Stimulated activated naive B cell treated with anti-CD40 and anti-IgM and Interleukin-4, amounts not matched to agents 10 μg/mL and 1 μg/mL and 100 μg/mL, for 72 hours (primary cell): ENCODE measurements around the gene WSB2.

Source experiments
- ATAC-seq, 2 donors: fragments of 150-1000 bp; cut with Tn5 transposase; replicated peaks; 2 replicates each; pipeline ENCODE4 v1.10.0; 2021; ENCODE audit warnings: moderate library complexity in 1 of 2
- DNase-seq: peaks from one replicate; pipeline ENCODE4 v3.0.0; 2021
- H3K27ac Mint-ChIP-seq: one replicate; pipeline ENCODE4 v1.8.0; 2022; ENCODE audit warnings: mild to moderate bottlenecking, mixed read lengths
- H3K27me3 Mint-ChIP-seq, 2 donors: one replicate each; pipeline ENCODE4 v1.8.0; 2022; ENCODE audit warnings: mixed read lengths in 2 of 2
- H3K36me3 Mint-ChIP-seq, 2 donors: one replicate each; pipeline ENCODE4 v1.8.0; 2022; ENCODE audit warnings: mixed read lengths in 2 of 2, mild to moderate bottlenecking in 1 of 2
- H3K4me1 Mint-ChIP-seq, 2 donors: one replicate each; pipeline ENCODE4 v1.8.0; 2022; ENCODE audit warnings: mixed read lengths in 2 of 2, mild to moderate bottlenecking in 1 of 2
- H3K4me3 Mint-ChIP-seq, 2 donors: one replicate each; pipeline ENCODE4 v1.8.0; 2022; ENCODE audit warnings: mild to moderate bottlenecking in 2 of 2, mixed read lengths in 2 of 2, moderate library complexity in 1 of 2
- H3K9me3 Mint-ChIP-seq, 2 donors: one replicate each; pipeline ENCODE4 v1.8.0; 2022; ENCODE audit warnings: mixed read lengths in 2 of 2, mild to moderate bottlenecking in 1 of 2

Gene WSB2

GRCh38 chr12:118061011-118061872 is at the start of gene WSB2:
WSB2 (minus strand) TSS chr12:118061179; CDS start chr12:118061048, 131 bp downstream.
- peak; percentile 32 to 44 for ATAC-seq
- Mint-ChIP-seq H3K27me3 (no peaks in the 10 kb centered on the region), H3K27ac (peak within 1 kb of the TSS; percentile 93), H3K4me3 (peak within 1 kb of the TSS; percentile 91 to 92), H3K9me3 (no peaks in the 10 kb centered on the region), H3K4me1 (peaks cover 30 to 65% of the 10 kb centered on the region in 2 donors), H3K36me3 (peaks cover 18 to 23% of the 10 kb centered on the region in 2 donors)
- DNase-seq: peak; percentile 35

GRCh38 chr12:118109088-118109487 is 48.1 kb upstream of the WSB2 start:
- Mint-ChIP-seq H3K9me3 (no peaks in the 10 kb centered on the region), H3K27ac (no peak overlapping the region), H3K4me3 (no peak overlapping the region), H3K27me3 (peaks cover 5 to 6% of the 10 kb centered on the region in 2 donors), H3K4me1 (peaks cover 3 to 6% of the 10 kb centered on the region in 2 donors), H3K36me3 (no peaks in the 10 kb centered on the region)
- ATAC-seq (no peak), DNase-seq (no peak)

- DNase-seq: no peak
- Mint-ChIP-seq H3K27ac (no peak overlapping the region), H3K9me3 (no peaks in the 10 kb centered on the region), H3K36me3 (no peaks in the 10 kb centered on the region), H3K4me1 (peaks cover 5 to 14% of the 10 kb centered on the region in 2 donors), H3K27me3 (peaks cover 5 to 13% of the 10 kb centered on the region in 2 donors), H3K4me3 (no peak overlapping the region)
- no peak for ATAC-seq
Measured at GRCh38 chr12:118107694-118108093, 46.7 kb upstream of the WSB2 start.

- peaks cover 5 to 14% of the 10 kb centered on the region in 2 donors for H3K4me1 Mint-ChIP-seq
- no peaks in the 10 kb centered on the region for H3K9me3 Mint-ChIP-seq
Measured at GRCh38 chr12:118107011-118107410, 46.0 kb upstream of the WSB2 start.

GRCh38 chr12:118103601-118104382 is 42.8 kb upstream of the WSB2 start, which contains the start of gene VSIG10:
VSIG10 (minus strand) TSS chr12:118104011; CDS start chr12:118103671, 340 bp downstream.
- H3K4me3 Mint-ChIP-seq: peak within 1 kb of the TSS; percentile 84 to 89
- H3K27ac Mint-ChIP-seq: peak within 1 kb of the TSS; percentile 77
- H3K4me1 Mint-ChIP-seq: peaks cover 5 to 14% of the 10 kb centered on the region in 2 donors
- peaks cover 5 to 14% of the 10 kb centered on the region in 2 donors for H3K27me3 Mint-ChIP-seq
- no peaks in the 10 kb centered on the region for H3K36me3 Mint-ChIP-seq
- DNase-seq (peak; percentile 17), ATAC-seq (peak; percentile 64 to 68)
- H3K9me3 Mint-ChIP-seq: no peaks in the 10 kb centered on the region

More at GRCh38 chr12:118107011-118107410, 46.0 kb upstream of the WSB2 start:
- Mint-ChIP-seq H3K36me3 (no peaks in the 10 kb centered on the region), H3K27ac (no peak overlapping the region), H3K27me3 (peaks cover 5 to 14% of the 10 kb centered on the region in 2 donors), H3K4me3 (no peak overlapping the region)
- DNase-seq (no peak), ATAC-seq (no peak)

GRCh38 chr12:118103201-118103600 is 42.2 kb upstream of the WSB2 start:
- Mint-ChIP-seq H3K36me3 (no peaks in the 10 kb centered on the region), H3K27ac (peak overlapping the region; percentile 20), H3K4me1 (peaks cover 5 to 14% of the 10 kb centered on the region in 2 donors), H3K4me3 (peak overlapping the region; percentile 83 to 89), H3K9me3 (no peaks in the 10 kb centered on the region), H3K27me3 (peaks cover 5 to 14% of the 10 kb centered on the region in 2 donors)
- ATAC-seq (peak; percentile 31 to 39), DNase-seq (no peak)

- H3K27ac Mint-ChIP-seq: peak overlapping the region; percentile 77
Measured at GRCh38 chr12:118102609-118103008, 41.6 kb upstream of the WSB2 start.

GRCh38 chr12:118102070-118102469 is 41.1 kb upstream of the WSB2 start:
- no peak overlapping the region for H3K4me3 Mint-ChIP-seq
- H3K9me3 Mint-ChIP-seq: no peaks in the 10 kb centered on the region
- ATAC-seq (no peak), DNase-seq (no peak)
- no peaks in the 10 kb centered on the region for H3K36me3 Mint-ChIP-seq
- peaks cover 5 to 14% of the 10 kb centered on the region in 2 donors for H3K4me1 Mint-ChIP-seq
- H3K27me3 Mint-ChIP-seq: peaks cover 5 to 14% of the 10 kb centered on the region in 2 donors
- no peak overlapping the region for H3K27ac Mint-ChIP-seq

More at GRCh38 chr12:118102609-118103008, 41.6 kb upstream of the WSB2 start:
- Mint-ChIP-seq H3K27me3 (peaks cover 5 to 14% of the 10 kb centered on the region in 2 donors), H3K9me3 (no peaks in the 10 kb centered on the region), H3K4me3 (peak overlapping the region; percentile 83 to 89), H3K36me3 (no peaks in the 10 kb centered on the region), H3K4me1 (peaks cover 5 to 14% of the 10 kb centered on the region in 2 donors)
- no peak for ATAC-seq
- DNase-seq: no peak

GRCh38 chr12:118101051-118101450 is 40.1 kb upstream of the WSB2 start:
- peaks cover 5 to 14% of the 10 kb centered on the region in 2 donors for H3K4me1 Mint-ChIP-seq
- H3K36me3 Mint-ChIP-seq: no peaks in the 10 kb centered on the region
- H3K27me3 Mint-ChIP-seq: peaks cover 5 to 14% of the 10 kb centered on the region in 2 donors
- DNase-seq (no peak), ATAC-seq (no peak)
- H3K9me3 Mint-ChIP-seq: no peaks in the 10 kb centered on the region
- H3K27ac Mint-ChIP-seq: no peak overlapping the region
- H3K4me3 Mint-ChIP-seq: no peak overlapping the region

- DNase-seq (no peak), ATAC-seq (no peak)
- Mint-ChIP-seq H3K27me3 (peaks cover 0 to 8% of the 10 kb centered on the region in 2 donors), H3K36me3 (no peaks in the 10 kb centered on the region), H3K4me1 (peaks cover 3 to 8% of the 10 kb centered on the region in 2 donors), H3K27ac (no peak overlapping the region), H3K9me3 (no peaks in the 10 kb centered on the region), H3K4me3 (no peak overlapping the region)
Measured at GRCh38 chr12:118098911-118099671, 38.1 kb upstream of the WSB2 start.

- no peak overlapping the region for H3K4me3 Mint-ChIP-seq
- DNase-seq (no peak), ATAC-seq (no peak)
- H3K4me1 Mint-ChIP-seq: peaks cover 3 to 8% of the 10 kb centered on the region in 2 donors
- no peak overlapping the region for H3K27ac Mint-ChIP-seq
- H3K36me3 Mint-ChIP-seq: no peaks in the 10 kb centered on the region
- no peaks in the 10 kb centered on the region for H3K9me3 Mint-ChIP-seq
- peaks cover 0 to 8% of the 10 kb centered on the region in 2 donors for H3K27me3 Mint-ChIP-seq
Measured at GRCh38 chr12:118098401-118098800, 37.4 kb upstream of the WSB2 start.

GRCh38 chr12:118094039-118094438 is 33.1 kb upstream of the WSB2 start:
- Mint-ChIP-seq H3K4me1 (no peaks in the 10 kb centered on the region), H3K27ac (no peak overlapping the region), H3K9me3 (no peaks in the 10 kb centered on the region), H3K4me3 (no peak overlapping the region), H3K27me3 (no peaks in the 10 kb centered on the region), H3K36me3 (no peaks in the 10 kb centered on the region)
- DNase-seq (no peak), ATAC-seq (no peak)

GRCh38 chr12:118089782-118090181 is 28.8 kb upstream of the WSB2 start:
- ATAC-seq: no peak
- Mint-ChIP-seq H3K36me3 (no peaks in the 10 kb centered on the region), H3K4me3 (no peak overlapping the region), H3K9me3 (no peaks in the 10 kb centered on the region), H3K27me3 (no peaks in the 10 kb centered on the region), H3K27ac (no peak overlapping the region), H3K4me1 (peaks cover 0 to 3% of the 10 kb centered on the region in 2 donors)
- no peak for DNase-seq

- peaks cover 0 to 4% of the 10 kb centered on the region in 2 donors for H3K36me3 Mint-ChIP-seq
- H3K9me3 Mint-ChIP-seq: no peaks in the 10 kb centered on the region
- no peak for DNase-seq
- H3K4me3 Mint-ChIP-seq: no peak overlapping the region
- no peaks in the 10 kb centered on the region for H3K4me1 Mint-ChIP-seq
- H3K27ac Mint-ChIP-seq: no peak overlapping the region
- no peaks in the 10 kb centered on the region for H3K27me3 Mint-ChIP-seq
- ATAC-seq: no peak
Measured at GRCh38 chr12:118082161-118082560, 21.2 kb upstream of the WSB2 start.
